Heart left ventricle (tissue), 16 donors: ENCODE results near the gene MLPH. TPM values are rescaled to one million over a fixed set of nuclear protein-coding genes. Genes with fewer than 3 reads are reported as not detected.
A peak's percentile ranks its signal among the peaks of the same experiment; 100 is the strongest.

ENCODE experiments used
- ATAC-seq, 4 donors: fragments of 200-7000 bp; cut with Tn5 transposase; one replicate each; pipeline ENCODE4 v1.9.1; 2020 to 2022; ENCODE audit warnings: moderate library complexity in 4 of 4, mild to moderate bottlenecking in 3 of 4, moderate number of reproducible peaks in 1 of 4
- DNase-seq, 5 donors: peaks; one replicate each; pipeline ENCODE4 v3.0.0-alpha.2; 2020
- H3K27ac ChIP-seq, 12 donors: fragments of 200-600 bp; sonication (generic) in 4 of 12; one replicate each; pipeline versions ENCODE4 v1.5.0 to v1.8.0; 2016 to 2022; ENCODE audit warnings: mild to moderate bottlenecking in 2 of 12
- H3K27me3 ChIP-seq, 9 donors: fragments of 200-600 bp; sonication (generic) in 2 of 9; one replicate each; pipeline versions ENCODE4 v1.5.1 to v1.8.0; 2016 to 2022; ENCODE audit warnings: mild to moderate bottlenecking in 3 of 9
- H3K36me3 ChIP-seq, 9 donors: fragments of 200-600 bp; sonication (generic) in 2 of 9; one replicate each; pipeline versions ENCODE4 v1.5.0 to v1.8.0; 2018 to 2022; ENCODE audit warnings: mild to moderate bottlenecking in 2 of 9
- H3K4me1 ChIP-seq, 12 donors: fragments of 200-600 bp; sonication (generic) in 4 of 12; one replicate each; pipeline versions ENCODE4 v1.5.0 to v1.8.0; 2016 to 2022; ENCODE audit warnings: mild to moderate bottlenecking in 3 of 12
- H3K4me3 ChIP-seq, 12 donors: fragments of 200-600 bp; sonication (generic) in 4 of 12; one replicate each; pipeline versions ENCODE4 v1.5.0 to v1.8.0; 2017 to 2022; ENCODE audit warnings: mild to moderate bottlenecking in 9 of 12, moderate library complexity in 4 of 12
- H3K9me3 ChIP-seq, 12 donors: fragments of 200-600 bp; sonication (generic) in 4 of 12; one replicate each; pipeline versions ENCODE4 v1.5.0 to v1.8.0; 2016 to 2022; ENCODE audit warnings: mild to moderate bottlenecking in 1 of 12
- POLR2A ChIP-seq, 2 donors: fragments of 450-650 bp; IDR thresholded peaks; one replicate each; pipeline ENCODE4 v1.6.1; 2017; ENCODE audit warnings: antibody characterized with exemption in 2 of 2, mild to moderate bottlenecking in 2 of 2, moderate library complexity in 2 of 2
- WGBS, 4 donors: extraction: QIAGEN DNeasy Blood & Tissue Kit in 2 of 4; methylation state at CpG; one replicate each; pipeline versions ENCODE4 v1.1.5 to v1.1.7; 2013 to 2018; 5-methylcytosine and 5-hydroxymethylcytosine counted together
- intact Hi-C, 10 donors: fragments of 100-400 bp; cut with DNase I; formaldehyde crosslinking; loops; one replicate each; pipeline versions ENCODE4 v1.11.1 to v1.14.2; 2022
- polyA plus RNA-seq, 2 donors: library from polyadenylated mRNA; stranded (reverse); fragments of 200-250 nt; gene quantifications; one replicate each; pipeline ENCODE4 v1.2.3, GENCODE V29; 2013
- total RNA-seq, 9 donors: library from RNA; depleted of rRNA in 2 of 9; stranded (reverse); fragments of >200 nt in 2 of 9; fragmentation: NEBNext Ultra II Directional in 3 of 9; extraction: Animal tissue kit (Norgen Biotek cat#: 25700) in 3 of 9; gene quantifications; one replicate each; pipeline versions ENCODE4 v1.1.0 to v1.2.4, GENCODE V29; 2016 to 2023
- TF ChIP-seq, protein P1 (sequence below), 12 donors: fragments of 200-600 bp; sonication (generic) in 4 of 12; IDR thresholded peaks; one replicate each; pipeline versions ENCODE4 v1.5.0 to v1.8.0; 2018 to 2022; ENCODE audit warnings: antibody characterized with exemption in 12 of 12, mild to moderate bottlenecking in 5 of 12
- donor health status: ischemic (EF 13 %, LVEDD 7.1; RV severe dilation, severe dysfunction).
- donor health status: healthy with polysubstance abuse.
- donor health status: DM: no; HTN: yes; CAD: no.
- donor health status: DM: no; HTN: no; CAD: no.
- donor health status: ischemic (EF 25% LVEDD 6.9; RV normal size, moderate dysfunction).
- donor health status: ischemic (EF 25% LVEDD 5.7; RV mildly dilated, moderate dysfunction).
- donor health status: healthy.
- donor health status: DM: yes; HTN: yes; CAD: no.
- donor health status: ischemic (EF 35%, LVEDD 5.7; RV mildly dilated, moderate dysfunction).
- donor health status: nonischemic (EF 11% LVEDD 7.7; RV severe dilation, severe dysfunction).
- donor health status: DM: yes; HTN: yes; CAD: no.
- donor health status: PGD.
- donor health status: ischemic (EF 29% LVEDD 5.4; RV normal size, mild dysfunction).
- donor health status: nonischemic (EF 23%, LVEDD 6.1; RV moderate dilation, normal function).

Gene MLPH
- total and polyA plus RNA-seq, 11 donors = 18.3 to 60.3 (median 30.7) TPM

DNA sequence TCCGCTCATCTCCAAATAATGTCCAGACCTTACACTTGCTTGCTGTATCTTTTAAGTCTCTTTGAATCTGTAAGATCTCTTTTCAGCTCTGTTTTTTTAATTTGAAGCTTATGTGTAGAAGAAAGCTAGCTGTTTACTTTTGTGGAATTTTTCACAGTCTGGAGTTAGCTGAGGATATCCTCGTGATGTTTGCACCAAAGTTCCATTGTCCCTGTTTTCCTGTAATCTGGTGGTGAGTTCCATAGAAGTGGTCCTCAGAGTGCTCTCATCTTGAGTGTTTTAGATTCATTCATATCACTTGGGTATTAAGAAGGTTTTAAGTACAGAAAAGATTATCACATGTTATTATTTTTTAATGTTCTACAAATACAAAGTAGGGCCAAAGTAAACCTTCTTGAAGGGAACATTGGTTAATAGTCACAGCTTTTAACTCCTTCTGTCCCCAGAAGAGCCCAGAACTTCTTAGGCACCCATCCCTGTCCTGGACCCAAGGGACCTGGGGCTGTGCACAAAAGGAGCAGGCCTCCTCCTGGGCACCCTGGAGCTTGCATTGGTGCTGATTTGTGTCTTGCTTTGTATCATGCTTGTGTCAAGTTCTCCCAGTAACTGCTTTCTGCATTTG is 15.0 kb downstream of the MLPH start:
- no peak for TF ChIP-seq POLR2A (IDR thresholded peaks at IDR 0.05)
- TF ChIP-seq, protein P1, sequence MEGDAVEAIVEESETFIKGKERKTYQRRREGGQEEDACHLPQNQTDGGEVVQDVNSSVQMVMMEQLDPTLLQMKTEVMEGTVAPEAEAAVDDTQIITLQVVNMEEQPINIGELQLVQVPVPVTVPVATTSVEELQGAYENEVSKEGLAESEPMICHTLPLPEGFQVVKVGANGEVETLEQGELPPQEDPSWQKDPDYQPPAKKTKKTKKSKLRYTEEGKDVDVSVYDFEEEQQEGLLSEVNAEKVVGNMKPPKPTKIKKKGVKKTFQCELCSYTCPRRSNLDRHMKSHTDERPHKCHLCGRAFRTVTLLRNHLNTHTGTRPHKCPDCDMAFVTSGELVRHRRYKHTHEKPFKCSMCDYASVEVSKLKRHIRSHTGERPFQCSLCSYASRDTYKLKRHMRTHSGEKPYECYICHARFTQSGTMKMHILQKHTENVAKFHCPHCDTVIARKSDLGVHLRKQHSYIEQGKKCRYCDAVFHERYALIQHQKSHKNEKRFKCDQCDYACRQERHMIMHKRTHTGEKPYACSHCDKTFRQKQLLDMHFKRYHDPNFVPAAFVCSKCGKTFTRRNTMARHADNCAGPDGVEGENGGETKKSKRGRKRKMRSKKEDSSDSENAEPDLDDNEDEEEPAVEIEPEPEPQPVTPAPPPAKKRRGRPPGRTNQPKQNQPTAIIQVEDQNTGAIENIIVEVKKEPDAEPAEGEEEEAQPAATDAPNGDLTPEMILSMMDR (IDR thresholded peaks at IDR 0.05) = no peak
- 73 to 77% (median 75%) methylated on average over 2 of the region's 2 CpGs for WGBS, 4 donors
- ATAC-seq (peak in 1 of 4 donors; percentile 27), DNase-seq (no peak)
- Histone ChIP-seq H3K9me3 (no peaks in the 10 kb centered on the region), H3K4me1 (peaks cover 0 to 20% (median 0%) of the 10 kb centered on the region in 12 donors), H3K4me3 (no peak overlapping the region), H3K27ac (no peak overlapping the region), H3K27me3 (no peaks in the 10 kb centered on the region), H3K36me3 (peaks cover 0 to 4% (median 0%) of the 10 kb centered on the region in 9 donors)
- intact Hi-C loops = no loop called here

DNA sequence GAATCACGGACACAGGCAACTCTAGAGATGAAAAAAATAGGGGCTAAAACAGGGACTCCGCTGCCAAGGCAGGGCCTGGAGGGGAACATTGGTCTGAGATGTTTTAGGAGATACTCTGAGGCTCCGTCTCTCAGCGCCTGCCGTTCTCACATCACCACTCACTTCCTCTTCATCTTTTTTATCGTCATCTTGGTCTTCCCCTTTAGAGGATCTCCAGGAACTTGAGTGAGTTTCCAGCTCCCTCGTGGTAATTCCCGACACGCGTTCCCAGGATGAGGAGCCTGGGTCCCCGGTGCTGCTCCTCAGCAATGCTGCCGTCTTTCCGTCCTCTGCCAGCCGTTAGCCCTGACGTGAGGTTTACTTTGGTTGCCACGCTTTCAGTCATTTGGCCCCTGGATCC is 16.1 kb downstream of the MLPH start:
- Histone ChIP-seq H3K9me3 (no peaks in the 10 kb centered on the region), H3K27me3 (no peaks in the 10 kb centered on the region), H3K4me3 (no peak overlapping the region), H3K36me3 (peaks cover 0 to 4% (median 0%) of the 10 kb centered on the region in 9 donors), H3K4me1 (peaks cover 0 to 20% (median 0%) of the 10 kb centered on the region in 12 donors), H3K27ac (no peak overlapping the region)
- no peak for ATAC-seq
- TF ChIP-seq, protein P1 (IDR thresholded peaks at IDR 0.05) = no peak
- TF ChIP-seq POLR2A (IDR thresholded peaks at IDR 0.05) = no peak
- intact Hi-C loops = no loop called here
- no peak for DNase-seq
- 91 to 95% (median 93%) methylated on average over 16 of the region's 16 CpGs for WGBS, 4 donors

DNA sequence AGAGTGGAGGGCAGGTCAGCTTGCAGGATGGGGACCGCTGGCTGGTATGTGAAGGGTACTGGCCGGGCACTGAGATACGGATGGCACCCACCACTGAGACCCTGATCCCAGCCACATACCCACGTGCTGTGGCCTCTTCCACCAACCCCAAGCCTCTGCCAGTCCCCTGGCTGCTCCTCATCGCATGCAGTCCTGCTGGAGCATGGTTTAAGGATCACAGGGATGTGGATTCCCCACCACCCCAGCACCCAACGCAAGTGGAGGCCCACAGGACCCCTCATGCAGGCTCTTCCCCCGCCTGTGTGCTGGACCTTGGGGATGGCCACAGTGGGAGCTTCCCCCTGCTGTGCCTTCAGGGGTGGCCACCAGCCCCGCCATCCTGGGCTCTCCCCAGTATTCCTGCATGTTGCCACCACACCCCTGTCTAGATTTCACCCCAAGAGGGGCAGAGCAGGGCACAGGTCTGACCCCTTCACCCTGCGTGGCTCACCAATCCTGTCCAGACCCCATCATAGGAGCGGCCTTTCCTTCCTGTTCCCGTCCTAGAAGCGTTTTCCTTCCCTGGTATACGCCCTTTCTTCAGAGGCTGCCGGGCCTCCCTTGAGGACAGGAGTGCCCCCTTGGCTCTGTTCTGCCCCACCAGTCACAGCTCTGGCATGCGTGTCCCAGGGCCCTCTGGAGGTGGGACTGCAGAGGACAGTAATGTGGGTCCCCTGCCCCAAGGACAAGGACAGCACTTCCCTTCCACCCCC is 18.3 kb downstream of the MLPH start:
- intact Hi-C loops = no loop called here
- peak in 2 of 4 donors; percentile 7 to 9 for ATAC-seq
- DNase-seq = no peak
- TF ChIP-seq, protein P1 (IDR thresholded peaks at IDR 0.05) = no peak
- TF ChIP-seq POLR2A (IDR thresholded peaks at IDR 0.05) = no peak
- Histone ChIP-seq H3K27me3 (no peaks in the 10 kb centered on the region), H3K4me1 (peaks cover 0 to 42% (median 6%) of the 10 kb centered on the region in 12 donors), H3K9me3 (no peaks in the 10 kb centered on the region), H3K4me3 (no peak overlapping the region), H3K27ac (no peak overlapping the region), H3K36me3 (peaks cover 0 to 4% (median 0%) of the 10 kb centered on the region in 9 donors)
- WGBS, 4 donors = 72 to 85% (median 82%) methylated on average over 11 to 15 of the region's 15 CpGs

DNA sequence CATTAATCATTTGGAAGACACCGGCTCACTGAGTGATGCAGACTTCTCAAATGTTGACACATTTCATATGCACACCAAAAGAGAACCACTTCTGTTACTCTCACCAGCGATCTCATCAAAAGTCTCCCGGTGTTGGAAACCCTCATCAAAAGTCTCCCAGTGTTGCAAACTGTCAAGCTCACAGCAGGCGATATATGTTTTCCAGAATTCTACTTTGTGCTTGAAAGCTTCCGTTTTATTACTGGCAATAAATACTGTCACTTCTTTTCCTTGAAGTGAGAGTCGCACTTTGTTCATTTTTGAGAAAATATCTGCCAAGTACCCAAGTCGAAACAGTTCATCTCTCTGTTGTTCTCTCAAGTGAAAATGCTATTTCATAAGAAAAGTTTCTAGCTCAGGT is 20.5 kb downstream of the MLPH start:
- TF ChIP-seq, protein P1 (IDR thresholded peaks at IDR 0.05) = no peak
- no peak for TF ChIP-seq POLR2A (IDR thresholded peaks at IDR 0.05)
- ATAC-seq (no peak), DNase-seq (no peak)
- Histone ChIP-seq H3K4me1 (peaks cover 0 to 28% (median 14%) of the 10 kb centered on the region in 12 donors), H3K27me3 (no peaks in the 10 kb centered on the region), H3K9me3 (no peaks in the 10 kb centered on the region), H3K4me3 (no peak overlapping the region), H3K36me3 (peaks cover 0 to 10% (median 0%) of the 10 kb centered on the region in 9 donors), H3K27ac (no peak overlapping the region)
- 90 to 93% (median 91%) methylated on average over 7 of the region's 7 CpGs for WGBS, 4 donors
- intact Hi-C loops = no loop called here
